ENCODE results near the gene PLCE1. TPM values are rescaled to one million over a fixed set of nuclear protein-coding genes. Genes with fewer than 3 reads are reported as not detected.

PLCE1 gene
- total and polyA plus RNA-seq, 2 experiments from 2014 or later = 0.10 to 0.58 TPM

DNA sequence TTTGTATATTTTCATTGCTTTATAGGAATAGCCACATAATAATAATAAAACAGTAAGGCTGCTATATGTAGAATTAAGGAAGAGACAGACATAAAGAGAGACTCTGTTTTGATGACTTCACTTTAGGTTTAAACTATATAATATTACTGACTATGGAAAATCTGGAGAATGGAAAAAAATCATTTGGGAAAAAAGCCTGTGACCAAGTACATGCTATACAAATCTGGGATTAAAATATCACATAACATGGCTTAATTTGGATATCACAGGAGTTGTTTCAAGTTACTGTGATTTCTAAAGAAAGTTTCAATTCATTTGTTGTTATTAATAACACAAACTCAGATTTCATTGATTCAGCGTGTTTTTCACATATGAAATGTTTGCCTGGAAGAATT is 7.7 kb downstream of the PLCE1 start:
- no peaks in the 10 kb centered on the region for H3K9me2 ChIP-seq (ENCODE audit: insufficient read depth)
- H3K36me3 ChIP-seq (ENCODE audit: insufficient read depth) = no peaks in the 10 kb centered on the region
- H3K4me3 Mint-ChIP-seq = no peak overlapping the region
- no peaks in the 10 kb centered on the region for H3K36me3 Mint-ChIP-seq (ENCODE audit: low read depth)
- H3K27ac Mint-ChIP-seq = no peak overlapping the region
- no peaks in the 10 kb centered on the region for H4K20me1 ChIP-seq (replicated peaks; ENCODE audit: insufficient read depth)
- H3K79me2 ChIP-seq (replicated peaks; ENCODE audit: insufficient read depth) = no peaks in the 10 kb centered on the region
- no peaks in the 10 kb centered on the region for H3K9me3 Mint-ChIP-seq
- no peaks in the 10 kb centered on the region for H3K4me1 ChIP-seq (ENCODE audit: insufficient read depth)
- TF ChIP-seq JUNB (IDR thresholded peaks at IDR 0.05; ENCODE audit: unreplicated experiment) (no peak), ZNF114 (CRISPR knock-in tag; IDR thresholded peaks at IDR 0.05) (no peak), EZH2 (IDR thresholded peaks at IDR 0.05; ENCODE audit: low read depth, unreplicated experiment) (no peak), NANOG (IDR thresholded peaks at IDR 0.05; ENCODE audit: borderline replicate concordance) (no peak), POLR2AphosphoS5 (IDR thresholded peaks at IDR 0.05; ENCODE audit: low read depth) (no peak), STAT1 (IDR thresholded peaks at IDR 0.05; ENCODE audit: unreplicated experiment) (no peak), EZH2phosphoT487 (IDR thresholded peaks at IDR 0.05; ENCODE audit: unreplicated experiment) (no peak), CREB1 (CRISPR knock-in tag; IDR thresholded peaks at IDR 0.05; ENCODE audit: low read depth) (no peak), ZNF331 (CRISPR knock-in tag; IDR thresholded peaks at IDR 0.05; ENCODE audit: low read depth) (no peak)
- TF ChIP-seq, protein P1, sequence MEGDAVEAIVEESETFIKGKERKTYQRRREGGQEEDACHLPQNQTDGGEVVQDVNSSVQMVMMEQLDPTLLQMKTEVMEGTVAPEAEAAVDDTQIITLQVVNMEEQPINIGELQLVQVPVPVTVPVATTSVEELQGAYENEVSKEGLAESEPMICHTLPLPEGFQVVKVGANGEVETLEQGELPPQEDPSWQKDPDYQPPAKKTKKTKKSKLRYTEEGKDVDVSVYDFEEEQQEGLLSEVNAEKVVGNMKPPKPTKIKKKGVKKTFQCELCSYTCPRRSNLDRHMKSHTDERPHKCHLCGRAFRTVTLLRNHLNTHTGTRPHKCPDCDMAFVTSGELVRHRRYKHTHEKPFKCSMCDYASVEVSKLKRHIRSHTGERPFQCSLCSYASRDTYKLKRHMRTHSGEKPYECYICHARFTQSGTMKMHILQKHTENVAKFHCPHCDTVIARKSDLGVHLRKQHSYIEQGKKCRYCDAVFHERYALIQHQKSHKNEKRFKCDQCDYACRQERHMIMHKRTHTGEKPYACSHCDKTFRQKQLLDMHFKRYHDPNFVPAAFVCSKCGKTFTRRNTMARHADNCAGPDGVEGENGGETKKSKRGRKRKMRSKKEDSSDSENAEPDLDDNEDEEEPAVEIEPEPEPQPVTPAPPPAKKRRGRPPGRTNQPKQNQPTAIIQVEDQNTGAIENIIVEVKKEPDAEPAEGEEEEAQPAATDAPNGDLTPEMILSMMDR (conservative IDR thresholded peaks at IDR 0.05; ENCODE audit: low read depth in 2 of 2) = no peak
- TF ChIP-seq, protein P2, sequence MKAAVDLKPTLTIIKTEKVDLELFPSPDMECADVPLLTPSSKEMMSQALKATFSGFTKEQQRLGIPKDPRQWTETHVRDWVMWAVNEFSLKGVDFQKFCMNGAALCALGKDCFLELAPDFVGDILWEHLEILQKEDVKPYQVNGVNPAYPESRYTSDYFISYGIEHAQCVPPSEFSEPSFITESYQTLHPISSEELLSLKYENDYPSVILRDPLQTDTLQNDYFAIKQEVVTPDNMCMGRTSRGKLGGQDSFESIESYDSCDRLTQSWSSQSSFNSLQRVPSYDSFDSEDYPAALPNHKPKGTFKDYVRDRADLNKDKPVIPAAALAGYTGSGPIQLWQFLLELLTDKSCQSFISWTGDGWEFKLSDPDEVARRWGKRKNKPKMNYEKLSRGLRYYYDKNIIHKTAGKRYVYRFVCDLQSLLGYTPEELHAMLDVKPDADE (IDR thresholded peaks at IDR 0.05) = no peak
- TF ChIP-seq, protein P3, sequence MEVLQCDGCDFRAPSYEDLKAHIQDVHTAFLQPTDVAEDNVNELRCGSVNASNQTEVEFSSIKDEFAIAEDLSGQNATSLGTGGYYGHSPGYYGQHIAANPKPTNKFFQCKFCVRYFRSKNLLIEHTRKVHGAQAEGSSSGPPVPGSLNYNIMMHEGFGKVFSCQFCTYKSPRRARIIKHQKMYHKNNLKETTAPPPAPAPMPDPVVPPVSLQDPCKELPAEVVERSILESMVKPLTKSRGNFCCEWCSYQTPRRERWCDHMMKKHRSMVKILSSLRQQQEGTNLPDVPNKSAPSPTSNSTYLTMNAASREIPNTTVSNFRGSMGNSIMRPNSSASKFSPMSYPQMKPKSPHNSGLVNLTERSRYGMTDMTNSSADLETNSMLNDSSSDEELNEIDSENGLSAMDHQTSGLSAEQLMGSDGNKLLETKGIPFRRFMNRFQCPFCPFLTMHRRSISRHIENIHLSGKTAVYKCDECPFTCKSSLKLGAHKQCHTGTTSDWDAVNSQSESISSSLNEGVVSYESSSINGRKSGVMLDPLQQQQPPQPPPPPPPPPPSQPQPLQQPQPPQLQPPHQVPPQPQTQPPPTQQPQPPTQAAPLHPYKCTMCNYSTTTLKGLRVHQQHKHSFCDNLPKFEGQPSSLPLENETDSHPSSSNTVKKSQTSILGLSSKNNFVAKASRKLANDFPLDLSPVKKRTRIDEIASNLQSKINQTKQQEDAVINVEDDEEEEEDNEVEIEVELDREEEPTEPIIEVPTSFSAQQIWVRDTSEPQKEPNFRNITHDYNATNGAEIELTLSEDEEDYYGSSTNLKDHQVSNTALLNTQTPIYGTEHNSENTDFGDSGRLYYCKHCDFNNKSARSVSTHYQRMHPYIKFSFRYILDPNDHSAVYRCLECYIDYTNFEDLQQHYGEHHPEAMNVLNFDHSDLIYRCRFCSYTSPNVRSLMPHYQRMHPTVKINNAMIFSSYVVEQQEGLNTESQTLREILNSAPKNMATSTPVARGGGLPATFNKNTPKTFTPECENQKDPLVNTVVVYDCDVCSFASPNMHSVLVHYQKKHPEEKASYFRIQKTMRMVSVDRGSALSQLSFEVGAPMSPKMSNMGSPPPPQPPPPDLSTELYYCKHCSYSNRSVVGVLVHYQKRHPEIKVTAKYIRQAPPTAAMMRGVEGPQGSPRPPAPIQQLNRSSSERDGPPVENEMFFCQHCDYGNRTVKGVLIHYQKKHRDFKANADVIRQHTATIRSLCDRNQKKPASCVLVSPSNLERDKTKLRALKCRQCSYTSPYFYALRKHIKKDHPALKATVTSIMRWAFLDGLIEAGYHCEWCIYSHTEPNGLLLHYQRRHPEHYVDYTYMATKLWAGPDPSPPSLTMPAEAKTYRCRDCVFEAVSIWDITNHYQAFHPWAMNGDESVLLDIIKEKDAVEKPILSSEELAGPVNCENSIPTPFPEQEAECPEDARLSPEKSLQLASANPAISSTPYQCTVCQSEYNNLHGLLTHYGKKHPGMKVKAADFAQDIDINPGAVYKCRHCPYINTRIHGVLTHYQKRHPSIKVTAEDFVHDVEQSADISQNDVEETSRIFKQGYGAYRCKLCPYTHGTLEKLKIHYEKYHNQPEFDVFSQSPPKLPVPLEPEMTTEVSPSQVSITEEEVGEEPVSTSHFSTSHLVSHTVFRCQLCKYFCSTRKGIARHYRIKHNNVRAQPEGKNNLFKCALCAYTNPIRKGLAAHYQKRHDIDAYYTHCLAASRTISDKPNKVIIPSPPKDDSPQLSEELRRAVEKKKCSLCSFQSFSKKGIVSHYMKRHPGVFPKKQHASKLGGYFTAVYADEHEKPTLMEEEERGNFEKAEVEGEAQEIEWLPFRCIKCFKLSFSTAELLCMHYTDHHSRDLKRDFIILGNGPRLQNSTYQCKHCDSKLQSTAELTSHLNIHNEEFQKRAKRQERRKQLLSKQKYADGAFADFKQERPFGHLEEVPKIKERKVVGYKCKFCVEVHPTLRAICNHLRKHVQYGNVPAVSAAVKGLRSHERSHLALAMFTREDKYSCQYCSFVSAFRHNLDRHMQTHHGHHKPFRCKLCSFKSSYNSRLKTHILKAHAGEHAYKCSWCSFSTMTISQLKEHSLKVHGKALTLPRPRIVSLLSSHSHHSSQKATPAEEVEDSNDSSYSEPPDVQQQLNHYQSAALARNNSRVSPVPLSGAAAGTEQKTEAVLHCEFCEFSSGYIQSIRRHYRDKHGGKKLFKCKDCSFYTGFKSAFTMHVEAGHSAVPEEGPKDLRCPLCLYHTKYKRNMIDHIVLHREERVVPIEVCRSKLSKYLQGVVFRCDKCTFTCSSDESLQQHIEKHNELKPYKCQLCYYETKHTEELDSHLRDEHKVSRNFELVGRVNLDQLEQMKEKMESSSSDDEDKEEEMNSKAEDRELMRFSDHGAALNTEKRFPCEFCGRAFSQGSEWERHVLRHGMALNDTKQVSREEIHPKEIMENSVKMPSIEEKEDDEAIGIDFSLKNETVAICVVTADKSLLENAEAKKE (CRISPR knock-in tag; IDR thresholded peaks at IDR 0.05) = no peak
- TF ChIP-seq, protein P4, sequence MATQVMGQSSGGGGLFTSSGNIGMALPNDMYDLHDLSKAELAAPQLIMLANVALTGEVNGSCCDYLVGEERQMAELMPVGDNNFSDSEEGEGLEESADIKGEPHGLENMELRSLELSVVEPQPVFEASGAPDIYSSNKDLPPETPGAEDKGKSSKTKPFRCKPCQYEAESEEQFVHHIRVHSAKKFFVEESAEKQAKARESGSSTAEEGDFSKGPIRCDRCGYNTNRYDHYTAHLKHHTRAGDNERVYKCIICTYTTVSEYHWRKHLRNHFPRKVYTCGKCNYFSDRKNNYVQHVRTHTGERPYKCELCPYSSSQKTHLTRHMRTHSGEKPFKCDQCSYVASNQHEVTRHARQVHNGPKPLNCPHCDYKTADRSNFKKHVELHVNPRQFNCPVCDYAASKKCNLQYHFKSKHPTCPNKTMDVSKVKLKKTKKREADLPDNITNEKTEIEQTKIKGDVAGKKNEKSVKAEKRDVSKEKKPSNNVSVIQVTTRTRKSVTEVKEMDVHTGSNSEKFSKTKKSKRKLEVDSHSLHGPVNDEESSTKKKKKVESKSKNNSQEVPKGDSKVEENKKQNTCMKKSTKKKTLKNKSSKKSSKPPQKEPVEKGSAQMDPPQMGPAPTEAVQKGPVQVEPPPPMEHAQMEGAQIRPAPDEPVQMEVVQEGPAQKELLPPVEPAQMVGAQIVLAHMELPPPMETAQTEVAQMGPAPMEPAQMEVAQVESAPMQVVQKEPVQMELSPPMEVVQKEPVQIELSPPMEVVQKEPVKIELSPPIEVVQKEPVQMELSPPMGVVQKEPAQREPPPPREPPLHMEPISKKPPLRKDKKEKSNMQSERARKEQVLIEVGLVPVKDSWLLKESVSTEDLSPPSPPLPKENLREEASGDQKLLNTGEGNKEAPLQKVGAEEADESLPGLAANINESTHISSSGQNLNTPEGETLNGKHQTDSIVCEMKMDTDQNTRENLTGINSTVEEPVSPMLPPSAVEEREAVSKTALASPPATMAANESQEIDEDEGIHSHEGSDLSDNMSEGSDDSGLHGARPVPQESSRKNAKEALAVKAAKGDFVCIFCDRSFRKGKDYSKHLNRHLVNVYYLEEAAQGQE (IDR thresholded peaks at IDR 0.05; ENCODE audit: unreplicated experiment) = no peak
- no peaks in the 10 kb centered on the region for H3F3A ChIP-seq (replicated peaks; ENCODE audit: low read depth)
- no peak overlapping the region for H2AFZ ChIP-seq
- H3K4me1 Mint-ChIP-seq = no peaks in the 10 kb centered on the region
- DNase-seq (ENCODE audit: low spot score) (no peak), ATAC-seq (no peak)
- no peak overlapping the region for H3K4me3 ChIP-seq
- no peak overlapping the region for H3K27ac ChIP-seq (ENCODE audit: low read depth)
- H3K4me2 ChIP-seq = no peak overlapping the region
- H3K27me3 ChIP-seq (ENCODE audit: insufficient read depth) = peaks cover 13% of the 10 kb centered on the region
- peaks cover 4% of the 10 kb centered on the region for H3K27me3 Mint-ChIP-seq (ENCODE audit: insufficient read depth, low read depth, poor library complexity)
